Tibial nerve (tissue), 4 donors: ENCODE results near the gene HOXD9. TPM values are rescaled to one million over a fixed set of nuclear protein-coding genes. Genes with fewer than 3 reads are reported as not detected.

Experiments used
- DNase-seq, 2 donors: peaks; one replicate each; pipeline ENCODE4 v3.0.0-alpha.2; 2019; ENCODE audit warnings: low spot score in 2 of 2
- H3K27ac ChIP-seq, 4 donors: fragments of 200-600 bp; sonication (generic) in 3 of 4; one replicate each; pipeline ENCODE4 v1.5.1; 2017 to 2019; ENCODE audit warnings: mild to moderate bottlenecking in 1 of 4
- H3K27me3 ChIP-seq, 2 donors: fragments of 200-600 bp; sonication (generic) in 1 of 2; one replicate each; pipeline versions ENCODE4 v1.5.1 to v1.6.0; 2017 to 2019
- H3K36me3 ChIP-seq, 3 donors: fragments of 200-600 bp; sonication (generic); one replicate each; pipeline ENCODE4 v1.5.1; 2018 to 2019
- H3K4me1 ChIP-seq, 4 donors: fragments of 200-600 bp; sonication (generic) in 3 of 4; one replicate each; pipeline ENCODE4 v1.5.1; 2017 to 2019
- H3K4me3 ChIP-seq, 4 donors: fragments of 200-600 bp; sonication (generic) in 3 of 4; one replicate each; pipeline ENCODE4 v1.5.1; 2017 to 2019; ENCODE audit warnings: mild to moderate bottlenecking in 1 of 4, moderate library complexity in 1 of 4
- H3K9me3 ChIP-seq, 4 donors: fragments of 200-600 bp; sonication (generic) in 3 of 4; one replicate each; pipeline ENCODE4 v1.5.1; 2017 to 2019
- EP300 ChIP-seq, 2 donors: sonication (generic); formaldehyde crosslinking; IDR thresholded peaks; one replicate each; pipeline ENCODE4 v1.6.1; 2017; ENCODE audit warnings: antibody characterized with exemption in 2 of 2, mild to moderate bottlenecking in 1 of 2
- POLR2A ChIP-seq, 2 donors: fragments of 450-650 bp; IDR thresholded peaks; one replicate each; pipeline ENCODE4 v1.6.1; 2017; ENCODE audit warnings: antibody characterized with exemption in 2 of 2, mild to moderate bottlenecking in 2 of 2, moderate library complexity in 2 of 2
- WGBS, 2 donors: methylation state at CpG; one replicate each; pipeline ENCODE4 v1.1.5; 2018; 5-methylcytosine and 5-hydroxymethylcytosine counted together
- small RNA-seq: library from RNA; depleted of rRNA; stranded (forward); fragments of <200 nt; gene quantifications from one replicate; pipeline ENCODE3, GENCODE V24; 2016
- total RNA-seq, 4 donors: library from RNA; depleted of rRNA; stranded (reverse); fragments of >200 nt; gene quantifications; one replicate each; pipeline ENCODE4 v1.1.0, GENCODE V29; 2016
- TF ChIP-seq, protein P1 (sequence below), 5 experiments: fragments of 200-600 bp in 3 of 5; fragments of 450-650 bp in 2 of 5; sonication (generic) in 3 of 5; IDR thresholded peaks; one replicate each; pipeline ENCODE4 v1.5.1; 2016 to 2019; ENCODE audit warnings: antibody characterized with exemption in 5 of 5, mild to moderate bottlenecking in 3 of 5, moderate library complexity in 2 of 5

Gene HOXD9
- total RNA-seq, 4 donors from 2014 or later = 1.9 to 9.4 (median 5.9) TPM

DNA sequence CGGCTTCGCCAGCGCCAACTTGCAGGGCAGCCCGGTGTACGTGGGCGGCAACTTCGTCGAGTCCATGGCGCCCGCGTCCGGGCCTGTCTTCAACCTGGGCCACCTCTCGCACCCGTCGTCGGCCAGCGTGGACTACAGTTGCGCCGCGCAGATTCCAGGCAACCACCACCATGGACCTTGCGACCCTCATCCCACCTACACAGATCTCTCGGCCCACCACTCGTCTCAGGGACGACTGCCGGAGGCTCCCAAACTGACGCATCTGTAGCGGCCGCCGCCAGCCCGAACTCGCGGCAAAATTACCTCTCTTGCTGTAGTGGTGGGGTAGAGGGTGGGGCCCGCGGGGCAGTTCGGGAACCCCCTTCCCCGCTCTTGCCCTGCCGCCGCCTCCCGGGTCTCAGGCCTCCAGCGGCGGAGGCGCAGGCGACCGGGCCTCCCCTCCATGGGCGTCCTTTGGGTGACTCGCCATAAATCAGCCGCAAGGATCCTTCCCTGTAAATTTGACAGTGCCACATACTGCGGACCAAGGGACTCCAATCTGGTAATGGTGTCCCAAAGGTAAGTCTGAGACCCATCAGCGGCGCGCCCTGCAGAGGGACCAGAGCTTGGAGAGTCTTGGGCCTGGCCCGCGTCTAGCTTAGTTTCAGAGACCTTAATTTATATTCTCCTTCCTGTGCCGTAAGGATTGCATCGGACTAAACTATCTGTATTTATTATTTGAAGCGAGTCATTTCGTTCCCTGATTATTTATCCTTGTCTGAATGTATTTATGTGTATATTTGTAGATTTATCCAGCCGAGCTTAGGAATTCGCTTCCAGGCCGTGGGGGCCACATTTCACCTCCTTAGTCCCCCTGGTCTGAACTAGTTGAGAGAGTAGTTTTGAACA is 49.7 kb downstream of the HOXD9 start:
- Histone ChIP-seq H3K4me3 (no peak overlapping the region), H3K36me3 (no peaks in the 10 kb centered on the region), H3K27me3 (peaks cover 3 to 81% of the 10 kb centered on the region in 2 donors), H3K4me1 (peaks cover 0 to 22% (median 0%) of the 10 kb centered on the region in 4 donors), H3K27ac (no peak overlapping the region), H3K9me3 (no peaks in the 10 kb centered on the region)
- DNase-seq = no peak
- 63 to 68% methylated on average over 60 of the region's 60 CpGs for WGBS, 2 donors
- TF ChIP-seq POLR2A (IDR thresholded peaks at IDR 0.05) (no peak), EP300 (IDR thresholded peaks at IDR 0.05) (no peak)
- TF ChIP-seq, protein P1, sequence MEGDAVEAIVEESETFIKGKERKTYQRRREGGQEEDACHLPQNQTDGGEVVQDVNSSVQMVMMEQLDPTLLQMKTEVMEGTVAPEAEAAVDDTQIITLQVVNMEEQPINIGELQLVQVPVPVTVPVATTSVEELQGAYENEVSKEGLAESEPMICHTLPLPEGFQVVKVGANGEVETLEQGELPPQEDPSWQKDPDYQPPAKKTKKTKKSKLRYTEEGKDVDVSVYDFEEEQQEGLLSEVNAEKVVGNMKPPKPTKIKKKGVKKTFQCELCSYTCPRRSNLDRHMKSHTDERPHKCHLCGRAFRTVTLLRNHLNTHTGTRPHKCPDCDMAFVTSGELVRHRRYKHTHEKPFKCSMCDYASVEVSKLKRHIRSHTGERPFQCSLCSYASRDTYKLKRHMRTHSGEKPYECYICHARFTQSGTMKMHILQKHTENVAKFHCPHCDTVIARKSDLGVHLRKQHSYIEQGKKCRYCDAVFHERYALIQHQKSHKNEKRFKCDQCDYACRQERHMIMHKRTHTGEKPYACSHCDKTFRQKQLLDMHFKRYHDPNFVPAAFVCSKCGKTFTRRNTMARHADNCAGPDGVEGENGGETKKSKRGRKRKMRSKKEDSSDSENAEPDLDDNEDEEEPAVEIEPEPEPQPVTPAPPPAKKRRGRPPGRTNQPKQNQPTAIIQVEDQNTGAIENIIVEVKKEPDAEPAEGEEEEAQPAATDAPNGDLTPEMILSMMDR (IDR thresholded peaks at IDR 0.05) = no peak

DNA sequence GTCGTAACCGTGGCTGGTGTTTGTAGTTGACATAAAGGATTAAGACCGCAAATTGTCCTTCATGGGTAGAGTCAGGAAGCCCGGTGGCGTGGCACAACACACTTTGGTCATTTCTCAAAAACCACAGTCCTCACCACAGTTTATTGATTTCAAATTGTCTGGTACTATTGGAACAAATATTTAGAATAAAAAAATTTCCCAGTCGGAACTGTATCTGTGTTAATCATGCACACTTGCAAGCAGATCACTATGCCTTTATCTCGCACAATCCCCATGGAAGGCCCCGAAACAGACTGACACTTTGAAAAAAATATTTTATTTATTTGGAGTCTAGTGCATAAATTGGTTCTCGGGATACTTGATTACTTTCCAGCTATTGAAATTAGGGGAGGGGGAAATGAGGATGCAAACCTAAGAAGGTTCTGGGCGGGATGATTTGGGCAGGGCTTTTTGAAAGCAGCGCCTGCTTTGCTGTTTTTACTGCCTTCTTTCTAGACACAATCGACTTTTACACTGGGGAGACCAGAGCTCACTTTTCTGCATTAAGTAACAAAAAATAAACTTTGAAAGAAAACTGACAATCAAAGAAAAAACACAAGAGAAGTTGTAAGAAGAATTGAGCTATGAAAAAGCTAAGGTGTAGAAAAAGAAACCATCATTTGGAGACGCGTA is 50.5 kb downstream of the HOXD9 start:
- Histone ChIP-seq H3K9me3 (no peaks in the 10 kb centered on the region), H3K27me3 (peaks cover 3 to 83% of the 10 kb centered on the region in 2 donors), H3K4me3 (no peak overlapping the region), H3K36me3 (no peaks in the 10 kb centered on the region), H3K4me1 (peaks cover 0 to 29% (median 1%) of the 10 kb centered on the region in 4 donors), H3K27ac (no peak overlapping the region)
- 79 to 83% methylated on average over 14 of the region's 14 CpGs for WGBS, 2 donors
- DNase-seq = no peak
- TF ChIP-seq, protein P1 (IDR thresholded peaks at IDR 0.05) = no peak
- no peak for TF ChIP-seq EP300 (IDR thresholded peaks at IDR 0.05)
- TF ChIP-seq POLR2A (IDR thresholded peaks at IDR 0.05) = no peak

DNA sequence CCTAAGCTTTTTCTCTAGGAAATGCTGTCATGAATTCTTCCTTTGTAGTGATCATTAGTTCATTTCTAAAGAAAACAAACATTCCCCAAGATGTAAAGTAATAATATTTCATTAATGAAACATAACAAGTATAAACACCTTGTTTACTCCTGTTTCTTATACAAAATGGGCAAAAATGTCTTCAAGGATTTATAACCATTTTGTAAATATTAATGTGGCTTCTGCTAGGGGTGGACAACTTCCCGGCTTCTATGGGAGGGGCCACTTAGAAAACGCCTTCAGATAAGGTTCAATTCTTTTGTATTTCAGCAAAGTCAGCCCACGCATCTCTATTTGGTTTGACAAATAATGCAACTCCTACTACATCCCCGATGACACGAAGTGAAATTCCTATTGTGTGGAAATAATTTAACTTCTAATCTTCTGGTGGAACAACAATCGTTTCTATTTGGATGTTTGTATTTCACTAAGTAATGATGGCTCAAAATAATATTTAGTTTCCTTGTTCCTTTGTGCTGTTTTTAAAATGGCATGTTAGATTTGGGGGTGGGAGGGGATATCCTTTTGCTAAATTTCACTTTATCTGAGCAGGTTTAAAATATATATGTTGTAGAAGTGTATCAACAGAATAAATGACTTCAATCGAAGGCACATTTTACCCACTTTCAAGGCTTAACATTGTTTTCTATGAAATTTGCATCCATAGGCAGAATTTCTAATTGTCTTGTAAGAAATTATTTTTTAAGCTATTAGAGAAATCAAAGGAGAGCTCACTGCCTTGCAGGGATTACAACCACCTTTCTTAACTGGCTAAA is 51.3 kb downstream of the HOXD9 start:
- DNase-seq = no peak
- 44 to 55% methylated on average over 7 of the region's 7 CpGs for WGBS, 2 donors
- peaks cover 3 to 83% of the 10 kb centered on the region in 2 donors for H3K27me3 ChIP-seq
- H3K36me3 ChIP-seq = no peaks in the 10 kb centered on the region
- no peaks in the 10 kb centered on the region for H3K9me3 ChIP-seq
- H3K4me3 ChIP-seq = no peak overlapping the region
- no peak overlapping the region for H3K27ac ChIP-seq
- TF ChIP-seq EP300 (IDR thresholded peaks at IDR 0.05) (no peak), POLR2A (IDR thresholded peaks at IDR 0.05) (no peak)
- TF ChIP-seq, protein P1 (IDR thresholded peaks at IDR 0.05) = no peak
- peaks cover 0 to 36% (median 3%) of the 10 kb centered on the region in 4 donors for H3K4me1 ChIP-seq

DNA sequence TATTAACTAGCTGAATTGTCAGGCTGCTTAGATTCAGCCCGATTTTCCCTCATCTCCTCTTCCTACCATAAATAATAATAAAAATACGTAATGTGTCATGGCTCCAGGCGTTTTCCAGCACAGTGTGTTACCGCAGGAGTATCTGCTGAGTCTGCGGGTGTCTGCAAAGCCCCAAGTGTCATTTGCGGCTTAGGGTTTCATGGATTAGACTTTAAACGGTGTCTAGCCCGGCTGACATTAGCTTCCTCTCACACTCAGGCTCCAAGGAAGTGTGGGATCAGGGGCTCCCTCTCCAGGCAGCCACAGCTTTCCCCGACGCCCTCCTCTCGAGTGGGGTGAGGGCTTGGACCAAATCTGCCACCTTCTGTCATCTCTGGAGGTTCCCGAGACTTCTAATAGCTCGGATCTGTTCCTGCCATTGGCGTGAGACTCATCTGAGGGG is 51.9 kb downstream of the HOXD9 start:
- no peak for DNase-seq
- Histone ChIP-seq H3K4me1 (peaks cover 0 to 36% (median 3%) of the 10 kb centered on the region in 4 donors), H3K27ac (peak overlapping the region in 1 of 4 donors; percentile 17), H3K9me3 (no peaks in the 10 kb centered on the region), H3K4me3 (peak overlapping the region in 1 of 4 donors; percentile 24), H3K36me3 (no peaks in the 10 kb centered on the region), H3K27me3 (peaks cover 3 to 84% of the 10 kb centered on the region in 2 donors)
- no peak for TF ChIP-seq EP300 (IDR thresholded peaks at IDR 0.05)
- TF ChIP-seq, protein P1 (IDR thresholded peaks at IDR 0.05) = no peak
- no peak for TF ChIP-seq POLR2A (IDR thresholded peaks at IDR 0.05)
- WGBS, 2 donors = 28 to 35% methylated on average over 13 to 14 of the region's 14 CpGs

Small RNAs within 50 kb of the gene (small RNA-seq; reads per million reads assigned to genes)
- gene MIR10B = 178,554 reads per million, percentile 100 among the genes with 10 or more reads in this experiment

Other genes with a start within 250 kb of the HOXD9 start
- 10 to 100 TPM; 17.4 to 27.3 (median 24.1) TPM for gene LNPK, start 120.5 kb upstream of the HOXD9 start, total RNA-seq
- not detected for gene EVX2, start 38.8 kb upstream of the HOXD9 start, total RNA-seq
- gene HOXD13, start 30.0 kb upstream of the HOXD9 start, total RNA-seq = under 1 TPM in 1 of 4 donors, not detected in 3; 0.21 TPM
- not detected for gene HOXD12, start 22.9 kb upstream of the HOXD9 start, total RNA-seq
- 1 to 10 TPM in 2 of 4 donors, under 1 TPM in 1, not detected in 1; 0.21 to 1.8 (median 1.2) TPM for gene HOXD11, start 15.4 kb upstream of the HOXD9 start, total RNA-seq
- 1 to 10 TPM in 2 of 4 donors, under 1 TPM in 2; 0.39 to 2.1 (median 1.1) TPM for gene HOXD10, start 5.9 kb upstream of the HOXD9 start, total RNA-seq
- 10 to 100 TPM; 12.6 to 19.5 (median 16.7) TPM for gene HOXD8, start 7.0 kb downstream of the HOXD9 start, total RNA-seq
- gene HOXD4, start 28.8 kb downstream of the HOXD9 start, total RNA-seq = 10 to 100 TPM in 3 of 4 donors, 1 to 10 TPM in 1; 3.8 to 17.1 (median 16.6) TPM
- 10 to 100 TPM; 10.5 to 11.7 (median 11.0) TPM for gene HOXD3, start 34.6 kb downstream of the HOXD9 start, total RNA-seq
- gene HOXD1, start 65.9 kb downstream of the HOXD9 start, total RNA-seq = 1 to 10 TPM in 1 of 4 donors, under 1 TPM in 2, not detected in 1; 0.44 to 1.8 (median 0.63) TPM
- gene MTX2, start 146.7 kb downstream of the HOXD9 start, total RNA-seq = 10 to 100 TPM; 18.8 to 22.4 (median 21.9) TPM